ENCODE results near the gene KRT15. TPM values are rescaled to one million over a fixed set of nuclear protein-coding genes. Genes with fewer than 3 reads are reported as not detected.

KRT15 gene
- total and polyA plus RNA-seq, 7 donors, result 0.08 to 0.56 (median 0.18) TPM; not detected in 3

Other genes starting within 250 kb of the KRT15 start
- gene KRTAP9-7, start 243.2 kb downstream of the KRT15 start, total RNA-seq, result not detected
- not detected for gene KRTAP9-7, start 243.2 kb downstream of the KRT15 start, polyA plus RNA-seq
- gene KRTAP29-1, start 216.0 kb downstream of the KRT15 start, total RNA-seq, result not detected
- gene KRTAP29-1, start 216.0 kb downstream of the KRT15 start, polyA plus RNA-seq, result not detected
- not detected for gene KRTAP16-1, start 209.6 kb downstream of the KRT15 start, total RNA-seq
- gene KRTAP16-1, start 209.6 kb downstream of the KRT15 start, polyA plus RNA-seq, result not detected
- not detected for gene KRTAP17-1, start 203.2 kb downstream of the KRT15 start, total RNA-seq
- not detected for gene KRTAP17-1, start 203.2 kb downstream of the KRT15 start, polyA plus RNA-seq
- gene KRT33A, start 168.1 kb downstream of the KRT15 start, total RNA-seq, result not detected
- not detected for gene KRT33A, start 168.1 kb downstream of the KRT15 start, polyA plus RNA-seq
- not detected for gene KRT33B, start 149.1 kb downstream of the KRT15 start, total RNA-seq
- gene KRT33B, start 149.1 kb downstream of the KRT15 start, polyA plus RNA-seq, result not detected
- not detected for gene KRT34, start 136.6 kb downstream of the KRT15 start, total RNA-seq
- not detected for gene KRT34, start 136.6 kb downstream of the KRT15 start, polyA plus RNA-seq
- 1 to 10 TPM in 2 of 4 donors, under 1 TPM in 2; 0.38 to 4.6 (median 2.7) TPM for gene KRT31, start 121.3 kb downstream of the KRT15 start, total RNA-seq
- 1 to 10 TPM in 1 of 3 donors, under 1 TPM in 2; 0.18 to 2.8 (median 0.23) TPM for gene KRT31, start 121.3 kb downstream of the KRT15 start, polyA plus RNA-seq
- gene KRT37, start 94.3 kb downstream of the KRT15 start, total RNA-seq, result not detected
- gene KRT37, start 94.3 kb downstream of the KRT15 start, polyA plus RNA-seq, result not detected
- gene KRT38, start 77.9 kb downstream of the KRT15 start, total RNA-seq, result not detected
- under 1 TPM in 1 of 3 donors, not detected in 2; 0.03 TPM for gene KRT38, start 77.9 kb downstream of the KRT15 start, polyA plus RNA-seq
- gene KRT32, start 51.5 kb downstream of the KRT15 start, total RNA-seq, result under 1 TPM in 1 of 4 donors, not detected in 3; 0.15 TPM
- gene KRT32, start 51.5 kb downstream of the KRT15 start, polyA plus RNA-seq, result under 1 TPM in 2 of 3 donors, not detected in 1; 0.12 to 0.31 TPM
- not detected for gene KRT35, start 37.7 kb downstream of the KRT15 start, total RNA-seq
- gene KRT35, start 37.7 kb downstream of the KRT15 start, polyA plus RNA-seq, result not detected
- not detected for gene KRT36, start 29.0 kb downstream of the KRT15 start, total RNA-seq
- gene KRT36, start 29.0 kb downstream of the KRT15 start, polyA plus RNA-seq, result under 1 TPM in 1 of 3 donors, not detected in 2; 0.04 TPM
- 1 to 10 TPM in 2 of 4 donors, not detected in 2; 1.3 to 2.7 TPM for gene KRT13, start 13.3 kb downstream of the KRT15 start, total RNA-seq
- 1 to 10 TPM in 2 of 3 donors, under 1 TPM in 1; 0.13 to 3.3 (median 2.8) TPM for gene KRT13, start 13.3 kb downstream of the KRT15 start, polyA plus RNA-seq
- 1 to 10 TPM in 2 of 4 donors, under 1 TPM in 2; 0.32 to 1.7 (median 0.73) TPM for gene KRT19, start 9.4 kb upstream of the KRT15 start, total RNA-seq
- gene KRT19, start 9.4 kb upstream of the KRT15 start, polyA plus RNA-seq, result 1 to 10 TPM; 1.1 to 2.1 (median 1.2) TPM
- not detected for gene KRT9, start 53.2 kb upstream of the KRT15 start, total RNA-seq
- under 1 TPM in 1 of 3 donors, not detected in 2; 0.01 TPM for gene KRT9, start 53.2 kb upstream of the KRT15 start, polyA plus RNA-seq
- gene KRT14, start 68.0 kb upstream of the KRT15 start, total RNA-seq, result under 1 TPM in 2 of 4 donors, not detected in 2; 0.32 to 0.54 TPM
- gene KRT14, start 68.0 kb upstream of the KRT15 start, polyA plus RNA-seq, result under 1 TPM; 0.03 to 0.17 (median 0.10) TPM
- under 1 TPM in 2 of 4 donors, not detected in 2; 0.21 to 0.26 TPM for gene KRT16, start 93.9 kb upstream of the KRT15 start, total RNA-seq
- gene KRT16, start 93.9 kb upstream of the KRT15 start, polyA plus RNA-seq, result under 1 TPM in 2 of 3 donors, not detected in 1; 0.07 to 0.09 TPM
- not detected for gene KRT17, start 105.7 kb upstream of the KRT15 start, total RNA-seq
- gene KRT17, start 105.7 kb upstream of the KRT15 start, polyA plus RNA-seq, result under 1 TPM; 0.10 to 0.38 (median 0.20) TPM
- 1,000 to 10,000 TPM; 1,399 to 2,094 (median 1,752) TPM for gene EIF1, start 170.0 kb upstream of the KRT15 start, total RNA-seq
- 1,000 to 10,000 TPM; 1,437 to 2,724 (median 2,114) TPM for gene EIF1, start 170.0 kb upstream of the KRT15 start, polyA plus RNA-seq
- not detected for gene GAST, start 193.4 kb upstream of the KRT15 start, total RNA-seq
- not detected for gene GAST, start 193.4 kb upstream of the KRT15 start, polyA plus RNA-seq
- gene HAP1, start 215.8 kb upstream of the KRT15 start, total RNA-seq, result under 1 TPM in 2 of 4 donors, not detected in 2; 0.06 to 0.14 TPM
- gene HAP1, start 215.8 kb upstream of the KRT15 start, polyA plus RNA-seq, result under 1 TPM; under 0.01 to 0.03 (median 0.01) TPM

All from psoas muscle (tissue), 7 donors.